ENCODE measurements around the gene REPIN1.
A peak's percentile ranks its signal among the peaks of the same experiment; 100 is the strongest.

DNA sequence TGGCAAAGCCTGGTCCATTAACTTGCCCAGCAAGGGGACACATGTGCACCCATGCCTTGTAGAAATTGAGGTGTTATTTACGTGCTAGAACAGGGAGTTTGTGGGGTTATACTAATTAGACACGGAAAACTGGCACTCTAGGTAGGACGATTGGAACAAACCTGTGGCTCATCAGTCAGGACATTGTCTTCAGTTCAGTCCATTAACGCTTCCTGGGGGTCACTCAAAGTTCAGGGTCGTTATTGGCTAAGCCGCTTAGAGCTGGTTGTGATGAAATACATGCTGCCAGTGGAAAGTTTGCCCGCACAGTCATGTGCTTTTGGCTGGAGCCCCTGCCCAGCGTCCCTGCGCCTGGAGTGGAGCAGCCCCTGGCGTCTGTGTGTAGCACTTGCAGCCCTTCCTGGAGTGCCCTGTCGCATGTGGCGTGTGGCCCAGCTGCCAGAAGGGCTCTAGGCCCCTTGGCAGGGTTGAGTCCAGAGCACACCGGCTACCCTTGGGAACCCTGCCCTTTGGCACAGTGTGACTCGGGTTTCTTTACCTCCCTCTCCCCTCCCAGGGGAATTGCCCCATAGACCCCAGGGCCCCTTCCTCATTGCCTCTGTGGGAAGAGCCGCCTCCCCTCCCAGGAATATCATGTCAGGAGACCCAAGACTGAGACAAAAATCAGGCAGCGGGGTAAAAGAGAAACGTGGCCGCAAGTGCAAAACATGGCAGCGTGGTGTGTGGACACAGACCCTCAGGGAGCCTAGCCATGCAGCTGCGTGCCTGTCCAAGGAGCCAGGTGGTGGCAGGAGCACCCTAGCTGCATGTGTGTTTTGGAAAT is 20.3 kb downstream of the REPIN1 start:
- TF ChIP-seq, protein P1, sequence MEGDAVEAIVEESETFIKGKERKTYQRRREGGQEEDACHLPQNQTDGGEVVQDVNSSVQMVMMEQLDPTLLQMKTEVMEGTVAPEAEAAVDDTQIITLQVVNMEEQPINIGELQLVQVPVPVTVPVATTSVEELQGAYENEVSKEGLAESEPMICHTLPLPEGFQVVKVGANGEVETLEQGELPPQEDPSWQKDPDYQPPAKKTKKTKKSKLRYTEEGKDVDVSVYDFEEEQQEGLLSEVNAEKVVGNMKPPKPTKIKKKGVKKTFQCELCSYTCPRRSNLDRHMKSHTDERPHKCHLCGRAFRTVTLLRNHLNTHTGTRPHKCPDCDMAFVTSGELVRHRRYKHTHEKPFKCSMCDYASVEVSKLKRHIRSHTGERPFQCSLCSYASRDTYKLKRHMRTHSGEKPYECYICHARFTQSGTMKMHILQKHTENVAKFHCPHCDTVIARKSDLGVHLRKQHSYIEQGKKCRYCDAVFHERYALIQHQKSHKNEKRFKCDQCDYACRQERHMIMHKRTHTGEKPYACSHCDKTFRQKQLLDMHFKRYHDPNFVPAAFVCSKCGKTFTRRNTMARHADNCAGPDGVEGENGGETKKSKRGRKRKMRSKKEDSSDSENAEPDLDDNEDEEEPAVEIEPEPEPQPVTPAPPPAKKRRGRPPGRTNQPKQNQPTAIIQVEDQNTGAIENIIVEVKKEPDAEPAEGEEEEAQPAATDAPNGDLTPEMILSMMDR (conservative IDR thresholded peaks at IDR 0.05; ENCODE audit: low read depth, low read length) = 0 out of 2 replicates have a peak, but pooled peaks have one; percentile 27
- no peak for TF ChIP-seq EZH2 (IDR thresholded peaks at IDR 0.05; ENCODE audit: borderline replicate concordance, low read depth, low read length, poor library complexity, severe bottlenecking)

Measured in A673 (cell line).